HCT116 (cell line): ENCODE data around the gene OVOL2. TPM values are rescaled to one million over a fixed set of nuclear protein-coding genes. Genes with fewer than 3 reads are reported as not detected.

Experiments
- CBX3 ChIP-seq: IDR thresholded peaks from 2 replicates; pipeline ENCODE4 v1.6.1; 2012; ENCODE audit warnings: low read depth
- CEBPB ChIP-seq: IDR thresholded peaks from 2 replicates; pipeline ENCODE4 v1.6.1; 2012; ENCODE audit warnings: low read depth
- EGR1 ChIP-seq: IDR thresholded peaks from 2 replicates; pipeline ENCODE4 v1.6.1; 2012; ENCODE audit warnings: low read depth
- EZH2 ChIP-seq: fragments of 200-600 bp; sonication (generic); IDR thresholded peaks from 2 replicates; pipeline ENCODE4 v1.6.1; 2017; ENCODE audit warnings: antibody characterized with exemption, mixed run types
- EZH2phosphoT487 ChIP-seq: fragments of 200-600 bp; IDR thresholded peaks from 2 replicates; pipeline ENCODE4 v1.6.1; 2018; ENCODE audit warnings: antibody characterized with exemption, borderline replicate concordance
- POLR2A ChIP-seq: IDR thresholded peaks from 2 replicates; pipeline ENCODE4 v1.7.0; 2011; ENCODE audit warnings: borderline replicate concordance; ENCODE audit not compliant: insufficient read depth, insufficient read length; ENCODE audit errors: extremely low read depth
- POLR2AphosphoS5 ChIP-seq: IDR thresholded peaks from 2 replicates; pipeline ENCODE4 v1.6.1; 2011; ENCODE audit warnings: mild to moderate bottlenecking, low read depth, low read length, moderate library complexity
- SIN3A ChIP-seq: IDR thresholded peaks from 2 replicates; pipeline ENCODE4 v1.6.1; 2012; ENCODE audit warnings: low read depth
- ZNF274 ChIP-seq: fragments of 200-500 bp; sonication (Bioruptor generic); IDR thresholded peaks from 2 replicates; pipeline ENCODE4 v1.6.1; 2014; ENCODE audit warnings: mild to moderate bottlenecking, low read depth, low read length, inconsistent platforms
- total RNA-seq: library from RNA; stranded (reverse); gene quantifications from one replicate; pipeline ENCODE4 v1.2.1, GENCODE V29; 2021; ENCODE audit not compliant: unreplicated experiment
- TF ChIP-seq, protein P1 (sequence below): IDR thresholded peaks from 2 replicates; pipeline ENCODE4 v1.6.1; 2012; ENCODE audit warnings: low read depth
- TF ChIP-seq, protein P2 (sequence below), 3 experiments: fragments of 200-600 bp in 1 of 3; sonication (generic) in 1 of 3; IDR thresholded peaks in 2 of 3; conservative IDR thresholded peaks in 1 of 3; 2 replicates each; pipeline ENCODE4 v1.5.1; 2012 to 2017; ENCODE audit warnings: low read depth in 2 of 3, low read length in 2 of 3, antibody characterized with exemption in 1 of 3, borderline replicate concordance in 1 of 3, control low read depth in 1 of 3, mild to moderate bottlenecking in 1 of 3, mixed read lengths in 1 of 3, mixed run types in 1 of 3, moderate library complexity in 1 of 3; ENCODE audit not compliant: insufficient read depth in 1 of 3

Gene OVOL2
- total RNA-seq, 1 experiment from 2014 or later = 0.86 TPM

DNA sequence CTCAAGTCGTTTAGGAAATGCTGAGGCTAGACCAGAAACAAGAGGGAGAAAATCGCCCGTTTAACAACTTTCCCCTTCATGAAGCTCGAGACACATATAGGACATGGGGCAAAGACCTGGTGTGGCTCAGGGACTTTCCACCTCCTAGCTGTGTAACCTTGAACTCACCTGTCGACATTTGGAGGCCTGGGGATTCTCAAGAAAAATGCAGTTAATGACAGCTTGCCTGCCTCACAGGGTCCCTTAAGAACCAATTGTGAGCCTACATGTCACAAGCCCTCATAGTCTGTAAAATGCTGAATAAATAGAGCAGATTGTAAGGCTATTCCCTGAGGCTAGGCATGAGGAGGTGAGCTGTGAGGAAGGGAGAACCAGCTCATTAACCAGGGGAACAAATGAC lies 53.8 kb downstream of the OVOL2 start (continued):
- TF ChIP-seq, protein P1, sequence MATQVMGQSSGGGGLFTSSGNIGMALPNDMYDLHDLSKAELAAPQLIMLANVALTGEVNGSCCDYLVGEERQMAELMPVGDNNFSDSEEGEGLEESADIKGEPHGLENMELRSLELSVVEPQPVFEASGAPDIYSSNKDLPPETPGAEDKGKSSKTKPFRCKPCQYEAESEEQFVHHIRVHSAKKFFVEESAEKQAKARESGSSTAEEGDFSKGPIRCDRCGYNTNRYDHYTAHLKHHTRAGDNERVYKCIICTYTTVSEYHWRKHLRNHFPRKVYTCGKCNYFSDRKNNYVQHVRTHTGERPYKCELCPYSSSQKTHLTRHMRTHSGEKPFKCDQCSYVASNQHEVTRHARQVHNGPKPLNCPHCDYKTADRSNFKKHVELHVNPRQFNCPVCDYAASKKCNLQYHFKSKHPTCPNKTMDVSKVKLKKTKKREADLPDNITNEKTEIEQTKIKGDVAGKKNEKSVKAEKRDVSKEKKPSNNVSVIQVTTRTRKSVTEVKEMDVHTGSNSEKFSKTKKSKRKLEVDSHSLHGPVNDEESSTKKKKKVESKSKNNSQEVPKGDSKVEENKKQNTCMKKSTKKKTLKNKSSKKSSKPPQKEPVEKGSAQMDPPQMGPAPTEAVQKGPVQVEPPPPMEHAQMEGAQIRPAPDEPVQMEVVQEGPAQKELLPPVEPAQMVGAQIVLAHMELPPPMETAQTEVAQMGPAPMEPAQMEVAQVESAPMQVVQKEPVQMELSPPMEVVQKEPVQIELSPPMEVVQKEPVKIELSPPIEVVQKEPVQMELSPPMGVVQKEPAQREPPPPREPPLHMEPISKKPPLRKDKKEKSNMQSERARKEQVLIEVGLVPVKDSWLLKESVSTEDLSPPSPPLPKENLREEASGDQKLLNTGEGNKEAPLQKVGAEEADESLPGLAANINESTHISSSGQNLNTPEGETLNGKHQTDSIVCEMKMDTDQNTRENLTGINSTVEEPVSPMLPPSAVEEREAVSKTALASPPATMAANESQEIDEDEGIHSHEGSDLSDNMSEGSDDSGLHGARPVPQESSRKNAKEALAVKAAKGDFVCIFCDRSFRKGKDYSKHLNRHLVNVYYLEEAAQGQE = no peak
- TF ChIP-seq POLR2A (no peak), EGR1 (no peak), POLR2AphosphoS5 (no peak), SIN3A (no peak), EZH2phosphoT487 (no peak), CEBPB (no peak), EZH2 (no peak), ZNF274 (no peak), CBX3 (no peak)
- TF ChIP-seq, protein P2, sequence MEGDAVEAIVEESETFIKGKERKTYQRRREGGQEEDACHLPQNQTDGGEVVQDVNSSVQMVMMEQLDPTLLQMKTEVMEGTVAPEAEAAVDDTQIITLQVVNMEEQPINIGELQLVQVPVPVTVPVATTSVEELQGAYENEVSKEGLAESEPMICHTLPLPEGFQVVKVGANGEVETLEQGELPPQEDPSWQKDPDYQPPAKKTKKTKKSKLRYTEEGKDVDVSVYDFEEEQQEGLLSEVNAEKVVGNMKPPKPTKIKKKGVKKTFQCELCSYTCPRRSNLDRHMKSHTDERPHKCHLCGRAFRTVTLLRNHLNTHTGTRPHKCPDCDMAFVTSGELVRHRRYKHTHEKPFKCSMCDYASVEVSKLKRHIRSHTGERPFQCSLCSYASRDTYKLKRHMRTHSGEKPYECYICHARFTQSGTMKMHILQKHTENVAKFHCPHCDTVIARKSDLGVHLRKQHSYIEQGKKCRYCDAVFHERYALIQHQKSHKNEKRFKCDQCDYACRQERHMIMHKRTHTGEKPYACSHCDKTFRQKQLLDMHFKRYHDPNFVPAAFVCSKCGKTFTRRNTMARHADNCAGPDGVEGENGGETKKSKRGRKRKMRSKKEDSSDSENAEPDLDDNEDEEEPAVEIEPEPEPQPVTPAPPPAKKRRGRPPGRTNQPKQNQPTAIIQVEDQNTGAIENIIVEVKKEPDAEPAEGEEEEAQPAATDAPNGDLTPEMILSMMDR (IDR thresholded peaks at IDR 0.05 in 2 of 3, conservative IDR thresholded peaks at IDR 0.05 in 1 of 3; ENCODE audit: borderline replicate concordance in 1 of 3, insufficient read depth in 1 of 3, low read depth in 2 of 3, low read length in 2 of 3) = no peak
